Muscle layer of colon (tissue), 2 donors: ENCODE measurements around the gene LFNG.

ENCODE experiments used
- H3K27ac ChIP-seq: one replicate; pipeline ENCODE4 v1.7.0; 2013; ENCODE audit warnings: low read depth, mild to moderate bottlenecking, low read length, moderate library complexity
- H3K27me3 ChIP-seq, 2 donors: one replicate each; pipeline ENCODE4 v1.7.0; 2013; ENCODE audit warnings: low read length in 2 of 2, mild to moderate bottlenecking in 2 of 2; ENCODE audit not compliant: insufficient read depth in 2 of 2, control insufficient read depth in 1 of 2
- H3K36me3 ChIP-seq: one replicate; pipeline ENCODE4 v1.7.0; 2013; ENCODE audit warnings: mild to moderate bottlenecking, low read length; ENCODE audit not compliant: insufficient read depth
- H3K4me1 ChIP-seq: one replicate; pipeline ENCODE4 v1.7.0; 2013; ENCODE audit warnings: mild to moderate bottlenecking, low read length; ENCODE audit not compliant: insufficient read depth
- H3K4me3 ChIP-seq, 2 donors: one replicate each; pipeline ENCODE4 v1.7.0; 2013; ENCODE audit warnings: low read length in 2 of 2, low read depth in 1 of 2, mild to moderate bottlenecking in 1 of 2, moderate library complexity in 1 of 2
- H3K9ac ChIP-seq: one replicate; pipeline ENCODE4 v1.7.0; 2013; ENCODE audit warnings: low read length
- H3K9me3 ChIP-seq: one replicate; pipeline ENCODE4 v1.7.0; 2013; ENCODE audit warnings: mild to moderate bottlenecking, low read length
- donor health status: abdominal sarcoma.
- donor health status: Adenocarcinoma of cecum.

Gene LFNG

DNA sequence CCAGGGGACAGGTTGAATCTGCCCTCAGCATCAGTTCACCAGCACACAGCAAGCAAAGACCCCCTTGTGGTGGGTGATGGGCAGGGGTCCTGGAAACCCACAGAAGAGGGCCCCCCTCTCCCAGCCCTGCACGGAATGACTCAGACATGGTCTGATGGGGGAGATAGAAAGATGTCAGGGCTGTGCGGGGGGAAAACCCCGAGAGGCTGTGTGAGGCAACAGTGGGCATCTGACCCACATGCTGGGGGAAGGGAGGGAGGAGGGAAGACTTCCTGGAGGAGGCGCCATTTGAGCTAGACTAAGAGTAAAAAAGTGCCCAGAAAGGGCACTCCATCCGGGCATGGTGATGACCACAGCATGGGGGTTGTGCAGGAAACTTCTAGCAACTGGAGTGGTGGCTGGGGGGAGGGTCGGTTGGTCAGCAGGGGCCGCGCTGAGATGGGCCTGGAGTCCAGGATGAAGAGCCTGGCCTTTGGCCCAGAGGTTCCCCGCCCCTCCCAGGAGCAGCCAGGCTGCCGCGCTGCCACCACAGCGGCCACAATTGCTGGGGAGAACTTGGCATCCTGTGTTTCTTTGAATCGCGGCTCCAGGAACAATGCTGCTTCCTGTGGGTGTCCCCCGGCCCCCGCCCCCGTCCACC, 2.5 kb downstream of the LFNG start:
- Histone ChIP-seq H3K9ac (no peak overlapping the region), H3K27me3 (peaks cover 18 to 69% of the 10 kb centered on the region in 2 donors), H3K36me3 (no peaks in the 10 kb centered on the region), H3K4me1 (peaks cover 5% of the 10 kb centered on the region), H3K4me3 (peak overlapping the region in 1 of 2 donors; percentile 23), H3K27ac (no peak overlapping the region), H3K9me3 (no peaks in the 10 kb centered on the region)

DNA sequence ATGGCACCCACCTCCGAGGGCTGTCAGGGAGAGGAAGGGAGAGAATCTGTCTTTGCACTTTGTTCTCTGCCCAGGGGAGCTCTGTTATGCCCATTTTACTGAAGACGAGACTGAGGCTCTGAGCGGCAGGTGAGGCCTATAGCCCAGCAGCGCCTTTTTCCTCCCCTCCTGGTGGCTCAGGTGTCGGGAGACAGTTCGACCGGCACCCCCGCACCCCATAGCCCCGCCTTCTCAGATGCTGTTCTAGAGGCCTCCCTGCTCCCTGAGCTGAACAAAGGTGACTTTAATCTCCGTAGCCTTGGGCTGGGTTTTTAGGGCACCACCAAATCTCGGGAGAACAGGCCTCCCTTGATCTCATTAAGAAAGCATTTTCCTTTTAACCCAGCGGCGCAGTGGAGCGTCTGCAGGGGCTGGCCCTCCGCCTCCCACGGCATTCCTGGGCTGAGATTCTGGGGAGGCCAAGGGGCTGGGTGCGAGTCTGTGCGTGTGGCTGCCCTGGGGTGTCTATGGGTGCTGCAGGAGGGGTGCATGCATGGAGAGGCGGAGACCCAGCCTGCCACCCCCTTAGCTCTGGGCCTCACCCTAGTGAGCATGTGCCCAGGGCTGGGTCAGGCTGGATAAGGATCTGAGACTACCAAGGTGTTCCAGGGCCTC, 3.3 kb downstream of the LFNG start:
- Histone ChIP-seq H3K4me3 (peak overlapping the region; percentile 21 to 41), H3K36me3 (no peaks in the 10 kb centered on the region), H3K4me1 (peaks cover 5% of the 10 kb centered on the region), H3K9ac (no peak overlapping the region), H3K27ac (no peak overlapping the region), H3K27me3 (peaks cover 18 to 69% of the 10 kb centered on the region in 2 donors), H3K9me3 (no peaks in the 10 kb centered on the region)

DNA sequence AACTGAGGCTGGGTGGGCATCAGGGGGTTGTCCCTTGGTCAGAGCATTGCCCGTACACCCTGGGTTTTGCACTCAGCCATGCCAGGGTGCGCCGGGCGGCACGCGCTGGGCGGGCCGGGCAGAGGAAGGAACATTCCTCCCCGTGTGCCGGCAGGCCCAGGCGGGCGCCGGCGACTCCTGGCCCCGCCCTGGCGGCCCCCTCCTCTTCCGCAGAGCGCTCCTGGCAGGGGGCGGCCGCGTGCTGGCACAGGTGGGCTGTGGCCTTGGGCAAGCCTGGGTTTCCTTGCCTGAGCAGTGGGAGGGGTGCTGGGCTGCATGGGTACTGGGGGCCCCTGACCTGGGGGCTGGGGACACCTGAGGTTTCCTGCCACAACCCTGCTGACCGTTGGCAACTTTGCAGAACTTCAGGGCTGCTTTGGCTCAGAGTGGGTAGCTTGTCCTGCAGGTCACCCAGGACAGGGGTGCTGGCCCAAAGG, 3.9 kb downstream of the LFNG start:
- Histone ChIP-seq H3K27ac (no peak overlapping the region), H3K4me3 (peak overlapping the region in 1 of 2 donors; percentile 41)

DNA sequence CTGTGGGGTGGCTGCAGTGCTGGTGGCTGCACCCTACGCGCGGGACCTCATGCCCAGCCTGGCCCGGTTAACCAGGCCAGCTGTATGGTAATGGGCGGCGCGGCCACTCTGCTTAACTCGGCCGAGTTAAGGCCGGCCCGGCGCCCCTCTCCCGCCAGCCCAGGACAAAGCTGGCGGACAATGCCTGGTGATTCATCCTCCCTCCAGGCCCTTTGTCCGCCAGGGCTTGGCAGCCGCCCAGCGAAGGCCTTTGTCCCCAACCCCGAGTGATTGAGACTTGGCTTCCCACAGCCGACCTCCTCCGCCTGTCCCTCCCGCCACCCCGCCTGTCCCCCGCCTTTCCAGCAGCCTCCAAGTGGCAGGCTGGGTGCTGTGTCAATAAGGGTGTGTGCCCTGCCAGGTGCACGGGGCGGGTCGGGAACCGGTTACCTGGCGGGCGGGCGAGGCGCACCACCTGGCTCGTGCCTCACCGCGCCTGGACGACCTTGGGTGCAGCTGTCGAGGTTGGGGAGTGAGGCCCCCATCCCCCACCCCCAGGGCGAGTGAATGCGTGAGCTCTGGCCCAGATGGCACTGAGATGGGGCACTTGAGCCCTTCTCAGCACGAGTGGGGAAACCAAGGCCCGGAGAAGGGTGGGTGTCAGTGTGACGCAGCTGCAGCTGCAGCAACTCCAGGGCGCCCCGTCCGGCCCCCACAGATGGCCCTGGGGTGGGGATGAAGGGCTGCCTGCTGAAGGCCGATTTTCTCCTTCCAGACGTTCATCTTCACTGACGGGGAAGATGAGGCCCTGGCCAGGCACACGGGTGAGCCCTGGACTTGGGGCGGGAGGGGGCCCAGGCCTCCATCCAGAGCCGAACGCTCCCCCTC, 4.6 kb downstream of the LFNG start:
- Histone ChIP-seq H3K27me3 (peaks cover 18 to 65% of the 10 kb centered on the region in 2 donors), H3K36me3 (no peaks in the 10 kb centered on the region), H3K27ac (no peak overlapping the region), H3K4me3 (no peak overlapping the region), H3K9ac (no peak overlapping the region), H3K4me1 (peaks cover 11% of the 10 kb centered on the region), H3K9me3 (no peaks in the 10 kb centered on the region)

More for the DNA sequence above, 3.9 kb downstream of the LFNG start:
- Histone ChIP-seq H3K9ac (no peak overlapping the region), H3K4me1 (peaks cover 9% of the 10 kb centered on the region), H3K36me3 (no peaks in the 10 kb centered on the region), H3K27me3 (peaks cover 18 to 66% of the 10 kb centered on the region in 2 donors), H3K9me3 (no peaks in the 10 kb centered on the region)

DNA sequence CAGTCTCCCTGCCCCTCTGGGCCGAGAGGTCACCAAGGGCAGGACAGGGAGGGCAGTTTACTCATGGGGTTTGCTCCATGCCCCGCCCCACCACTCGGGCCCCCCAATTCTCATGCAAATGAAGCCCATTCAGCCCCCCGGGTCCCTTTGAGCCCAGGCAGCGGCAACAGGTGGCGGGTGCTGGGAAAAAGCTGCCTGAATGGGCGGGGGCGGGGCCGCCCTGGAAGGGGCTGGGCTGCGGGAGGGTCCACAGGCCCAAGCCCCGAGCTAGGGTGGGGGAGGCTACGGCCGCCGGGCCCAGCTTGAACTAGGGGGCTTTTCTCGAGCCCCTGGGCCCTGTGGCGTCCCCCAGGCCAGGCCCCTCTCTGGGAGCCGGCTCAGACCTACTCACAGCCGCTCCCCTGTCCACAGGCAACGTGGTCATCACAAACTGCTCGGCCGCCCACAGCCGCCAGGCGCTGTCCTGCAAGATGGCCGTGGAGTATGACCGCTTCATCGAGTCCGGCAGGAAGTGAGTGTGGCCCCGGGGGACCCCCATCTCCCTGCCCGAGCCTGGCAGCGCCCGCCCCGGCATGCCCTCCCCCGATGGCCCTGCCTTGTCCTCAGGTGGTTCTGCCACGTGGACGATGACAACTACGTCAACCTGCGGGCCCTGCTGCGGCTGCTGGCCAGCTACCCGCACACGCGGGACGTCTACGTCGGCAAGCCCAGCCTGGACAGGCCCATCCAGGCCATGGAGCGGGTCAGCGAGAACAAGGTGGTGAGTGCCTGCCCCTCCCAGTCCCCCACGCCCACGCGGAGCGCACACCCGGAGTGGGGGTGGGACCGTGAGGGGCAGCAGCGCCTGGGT, 5.5 kb downstream of the LFNG start:
- Histone ChIP-seq H3K9ac (no peak overlapping the region), H3K4me1 (peaks cover 11% of the 10 kb centered on the region), H3K4me3 (no peak overlapping the region), H3K36me3 (no peaks in the 10 kb centered on the region), H3K9me3 (no peaks in the 10 kb centered on the region), H3K27ac (no peak overlapping the region), H3K27me3 (peaks cover 18 to 72% of the 10 kb centered on the region in 2 donors)

DNA sequence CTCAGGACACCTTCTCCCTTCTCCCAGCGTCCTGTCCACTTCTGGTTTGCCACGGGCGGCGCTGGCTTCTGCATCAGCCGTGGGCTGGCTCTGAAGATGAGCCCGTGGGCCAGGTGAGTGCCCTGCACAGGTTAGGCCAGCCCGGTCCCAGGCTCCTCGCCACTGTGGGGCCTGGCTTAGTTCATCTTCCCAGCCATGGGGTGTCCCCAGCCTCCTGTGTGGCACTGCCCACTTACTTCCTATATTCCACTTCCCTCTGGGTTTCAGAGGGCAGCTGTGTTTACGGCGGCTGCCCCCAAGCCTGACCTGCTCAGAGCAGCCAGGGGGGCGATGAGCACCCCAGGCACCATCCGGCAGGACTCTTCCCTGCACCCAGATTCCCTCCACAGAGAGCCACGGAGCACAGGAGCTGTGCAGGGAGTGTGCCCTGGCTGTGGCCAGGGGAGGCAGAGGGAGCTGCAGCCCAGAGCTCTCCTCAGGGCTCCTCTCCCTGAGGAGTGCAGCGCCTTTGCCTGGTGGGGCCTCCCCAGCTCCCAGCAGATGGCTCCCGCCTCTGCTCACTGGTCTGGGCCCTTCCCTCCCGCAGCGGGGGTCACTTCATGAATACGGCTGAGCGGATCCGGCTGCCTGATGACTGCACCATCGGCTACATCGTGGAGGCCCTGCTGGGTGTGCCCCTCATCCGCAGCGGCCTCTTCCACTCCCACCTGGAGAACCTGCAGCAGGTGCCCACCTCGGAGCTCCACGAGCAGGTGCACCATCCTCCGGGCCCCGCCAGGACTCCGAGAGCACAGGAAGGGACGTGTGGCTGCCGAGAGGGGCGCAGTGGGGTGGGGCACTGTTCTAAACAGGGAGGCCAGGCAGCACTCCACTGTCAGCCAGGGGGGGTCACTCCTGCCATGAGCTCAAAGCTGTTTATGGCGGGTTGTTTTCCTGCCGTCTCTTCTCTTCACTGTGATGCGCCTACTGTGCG, 6.4 kb downstream of the LFNG start:
- no peaks in the 10 kb centered on the region for H3K36me3 ChIP-seq
- H3K9ac ChIP-seq: no peak overlapping the region
- H3K9me3 ChIP-seq: no peaks in the 10 kb centered on the region
- H3K4me3 ChIP-seq: no peak overlapping the region
- H3K27ac ChIP-seq: no peak overlapping the region
- peaks cover 11 to 73% of the 10 kb centered on the region in 2 donors for H3K27me3 ChIP-seq
- H3K4me1 ChIP-seq: peaks cover 10% of the 10 kb centered on the region

DNA sequence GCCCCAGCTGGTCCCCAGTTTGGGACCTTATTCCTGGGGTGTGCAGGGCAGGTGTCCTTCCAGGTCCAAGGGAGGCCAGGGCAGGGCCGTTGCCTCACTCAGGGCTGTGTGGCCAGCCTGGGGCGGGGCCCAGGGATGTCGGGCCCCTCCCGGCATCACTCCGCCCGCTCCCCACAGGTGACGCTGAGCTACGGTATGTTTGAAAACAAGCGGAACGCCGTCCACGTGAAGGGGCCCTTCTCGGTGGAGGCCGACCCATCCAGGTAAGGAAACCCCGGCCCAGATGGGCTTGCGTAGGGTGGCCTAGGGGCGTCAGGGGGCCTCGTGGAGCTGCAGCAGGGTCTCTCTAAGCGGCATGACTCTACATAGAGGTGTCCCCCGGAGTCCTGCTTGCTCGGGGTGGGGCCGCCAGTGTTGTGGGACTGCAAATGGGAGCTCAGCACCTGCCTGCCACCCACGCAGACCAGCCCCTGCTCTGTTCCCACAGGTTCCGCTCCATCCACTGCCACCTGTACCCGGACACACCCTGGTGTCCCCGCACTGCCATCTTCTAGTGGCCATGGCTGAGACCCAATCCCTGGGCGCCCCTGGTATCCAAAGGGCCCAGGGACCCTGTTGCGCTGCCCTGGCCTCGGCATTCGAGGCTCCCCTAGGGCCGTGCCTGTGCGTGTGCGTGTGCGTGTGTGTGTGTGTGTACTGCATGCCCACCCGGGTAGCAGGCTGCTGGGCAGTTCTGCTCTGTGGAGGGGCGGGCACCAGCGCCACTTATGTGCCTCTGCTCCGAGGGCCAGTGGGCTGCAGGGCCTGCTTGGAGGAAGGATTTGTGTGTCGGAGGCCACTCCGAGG, 7.3 kb downstream of the LFNG start:
- Histone ChIP-seq H3K4me3 (no peak overlapping the region), H3K27me3 (peaks cover 6 to 67% of the 10 kb centered on the region in 2 donors), H3K4me1 (peaks cover 10% of the 10 kb centered on the region), H3K36me3 (no peaks in the 10 kb centered on the region), H3K9me3 (no peaks in the 10 kb centered on the region), H3K9ac (no peak overlapping the region), H3K27ac (no peak overlapping the region)

DNA sequence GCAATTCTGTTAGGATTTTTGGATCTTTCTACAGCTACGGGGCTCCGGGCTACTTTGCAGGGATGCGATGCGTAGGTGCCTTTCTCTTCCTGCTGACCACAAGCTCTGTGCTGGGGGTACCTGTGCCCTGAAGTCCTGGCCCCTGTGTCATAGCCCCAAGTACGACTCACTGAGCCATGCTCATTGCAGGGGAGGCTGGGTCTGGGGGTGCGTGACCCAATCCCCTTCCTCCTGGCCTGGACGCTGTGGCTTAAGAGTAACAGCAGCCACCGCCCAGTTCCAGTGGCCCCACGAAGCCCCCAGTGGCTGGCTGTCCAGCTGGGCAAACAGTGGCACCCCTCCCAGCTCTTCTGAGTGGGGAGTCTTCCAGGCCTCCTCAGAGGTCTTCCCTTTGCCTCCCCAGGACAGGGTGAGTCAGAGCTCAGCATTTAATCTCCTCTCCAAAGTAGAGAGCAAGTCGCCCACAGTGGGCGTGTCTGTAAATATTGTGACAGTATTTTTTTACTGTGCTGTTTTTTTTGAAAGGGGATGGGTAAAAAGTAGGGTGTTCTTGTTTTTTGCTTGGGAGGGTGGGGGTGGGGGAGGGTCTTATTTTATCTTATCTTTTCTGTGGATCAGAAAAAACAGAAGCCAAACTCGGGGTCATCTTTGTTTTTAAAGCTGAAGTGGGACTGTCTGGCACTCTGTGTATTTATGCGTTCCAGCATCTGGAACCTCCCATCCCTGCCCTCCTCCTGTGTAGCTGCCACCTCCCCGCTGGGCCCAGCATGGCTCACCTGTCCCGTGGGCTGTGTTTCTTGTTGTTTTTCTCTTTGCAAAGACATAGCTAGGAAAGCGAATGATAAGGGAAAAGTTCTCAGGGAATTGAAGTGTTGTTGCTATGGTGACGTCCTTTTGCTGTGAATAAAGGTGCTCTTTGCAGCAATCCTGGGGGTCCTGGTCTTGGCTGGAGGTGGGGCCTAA, 8.2 kb downstream of the LFNG start:
- H3K4me3 ChIP-seq: no peak overlapping the region

More for the DNA sequence above, 8.2 kb downstream of the LFNG start:
- H3K4me1 ChIP-seq: peaks cover 10% of the 10 kb centered on the region
- no peak overlapping the region for H3K9ac ChIP-seq
- H3K27ac ChIP-seq: no peak overlapping the region
- no peaks in the 10 kb centered on the region for H3K36me3 ChIP-seq
- no peaks in the 10 kb centered on the region for H3K9me3 ChIP-seq
- H3K27me3 ChIP-seq: peaks cover 3 to 58% of the 10 kb centered on the region in 2 donors
